GM12872 (cell line): ENCODE data around the gene HS3ST4.

Source experiments
- TF ChIP-seq, protein P1 (sequence below): IDR thresholded peaks from 3 replicates; pipeline ENCODE4 v1.5.1; 2011; ENCODE audit warnings: low read depth, mild to moderate bottlenecking, low read length, moderate library complexity; ENCODE audit not compliant: insufficient read depth

The HS3ST4 gene

GRCh38 chr16:25996052-25996451 is 304.3 kb downstream of the HS3ST4 start:
- TF ChIP-seq, protein P1, sequence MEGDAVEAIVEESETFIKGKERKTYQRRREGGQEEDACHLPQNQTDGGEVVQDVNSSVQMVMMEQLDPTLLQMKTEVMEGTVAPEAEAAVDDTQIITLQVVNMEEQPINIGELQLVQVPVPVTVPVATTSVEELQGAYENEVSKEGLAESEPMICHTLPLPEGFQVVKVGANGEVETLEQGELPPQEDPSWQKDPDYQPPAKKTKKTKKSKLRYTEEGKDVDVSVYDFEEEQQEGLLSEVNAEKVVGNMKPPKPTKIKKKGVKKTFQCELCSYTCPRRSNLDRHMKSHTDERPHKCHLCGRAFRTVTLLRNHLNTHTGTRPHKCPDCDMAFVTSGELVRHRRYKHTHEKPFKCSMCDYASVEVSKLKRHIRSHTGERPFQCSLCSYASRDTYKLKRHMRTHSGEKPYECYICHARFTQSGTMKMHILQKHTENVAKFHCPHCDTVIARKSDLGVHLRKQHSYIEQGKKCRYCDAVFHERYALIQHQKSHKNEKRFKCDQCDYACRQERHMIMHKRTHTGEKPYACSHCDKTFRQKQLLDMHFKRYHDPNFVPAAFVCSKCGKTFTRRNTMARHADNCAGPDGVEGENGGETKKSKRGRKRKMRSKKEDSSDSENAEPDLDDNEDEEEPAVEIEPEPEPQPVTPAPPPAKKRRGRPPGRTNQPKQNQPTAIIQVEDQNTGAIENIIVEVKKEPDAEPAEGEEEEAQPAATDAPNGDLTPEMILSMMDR = no peak

- TF ChIP-seq, protein P1 = no peak
Observed at GRCh38 chr16:26005336-26005735, 313.6 kb downstream of the HS3ST4 start.

DNA sequence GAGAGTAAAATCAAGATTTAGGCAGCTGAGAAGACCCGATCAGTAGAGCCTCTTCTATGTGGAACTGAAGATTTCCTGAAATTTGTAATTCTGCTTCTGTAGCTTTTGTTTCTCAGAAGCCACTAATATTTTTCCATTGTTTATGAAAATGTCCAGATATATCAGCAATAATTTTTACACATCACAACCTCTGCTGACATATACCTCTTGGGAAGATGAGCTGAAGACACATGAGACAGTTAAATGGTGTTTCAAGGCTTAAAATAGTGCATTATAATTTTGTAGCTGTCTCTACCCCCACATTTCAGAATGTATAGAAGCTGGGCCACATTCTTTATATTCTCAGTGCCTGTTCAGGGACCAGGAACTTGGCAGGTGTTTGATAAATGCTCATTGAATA is 320.6 kb downstream of the HS3ST4 start:
- TF ChIP-seq, protein P1 = no peak

DNA sequence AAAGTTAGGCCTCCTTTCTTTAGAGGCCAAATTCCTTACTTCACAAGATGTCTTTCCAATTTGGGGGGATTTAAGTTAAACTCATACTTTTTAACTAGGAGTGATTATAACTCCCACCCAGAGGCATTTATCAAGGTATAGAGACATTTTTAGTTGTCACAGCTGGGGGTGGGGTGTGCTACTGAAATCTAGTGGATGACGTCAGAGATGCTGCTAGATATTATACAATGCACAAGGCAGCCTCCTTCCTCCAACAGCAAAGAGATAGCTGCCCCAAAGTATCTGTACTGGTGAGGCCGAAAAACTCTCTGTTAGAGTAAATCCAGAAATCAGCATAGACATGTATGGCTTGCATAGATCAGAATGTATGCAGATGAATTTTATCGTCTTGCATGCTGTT is 324.0 kb downstream of the HS3ST4 start:
- TF ChIP-seq, protein P1 = no peak

GRCh38 chr16:26016989-26017388 is 325.2 kb downstream of the HS3ST4 start:
- TF ChIP-seq, protein P1 = no peak

- TF ChIP-seq, protein P1 = no peak
Observed at GRCh38 chr16:26019381-26020242, 327.9 kb downstream of the HS3ST4 start.

- TF ChIP-seq, protein P1 = no peak
Observed at GRCh38 chr16:26026709-26027450, 335.1 kb downstream of the HS3ST4 start.
